Measurements from ENCODE around the gene RNU1-4.
"Not testable (repeated sequence)": the region's sequence is repeated elsewhere in the genome, so short reads cannot be mapped to it uniquely, and the experiment has no call there.

DNA sequence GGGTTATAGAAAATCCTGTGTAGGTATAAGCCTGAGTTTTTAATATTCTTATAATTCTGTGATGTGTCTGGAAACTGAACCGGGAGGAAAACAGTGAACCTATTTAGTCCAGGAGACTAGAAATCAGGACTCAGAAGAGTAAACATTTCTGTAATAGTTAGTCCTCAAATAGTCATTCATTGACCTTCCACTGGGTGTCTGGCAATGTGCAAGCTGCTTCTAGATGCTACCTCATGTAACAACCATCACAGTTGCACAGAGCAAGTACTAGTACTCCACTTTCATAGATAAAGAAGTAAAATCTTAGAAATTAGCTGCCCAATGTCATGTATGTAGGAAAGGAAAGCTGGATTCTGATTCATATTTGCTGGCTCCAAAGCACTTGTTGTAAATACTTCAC is 15.1 kb downstream of the RNU1-4 start:
- TF ChIP-seq, protein P1, sequence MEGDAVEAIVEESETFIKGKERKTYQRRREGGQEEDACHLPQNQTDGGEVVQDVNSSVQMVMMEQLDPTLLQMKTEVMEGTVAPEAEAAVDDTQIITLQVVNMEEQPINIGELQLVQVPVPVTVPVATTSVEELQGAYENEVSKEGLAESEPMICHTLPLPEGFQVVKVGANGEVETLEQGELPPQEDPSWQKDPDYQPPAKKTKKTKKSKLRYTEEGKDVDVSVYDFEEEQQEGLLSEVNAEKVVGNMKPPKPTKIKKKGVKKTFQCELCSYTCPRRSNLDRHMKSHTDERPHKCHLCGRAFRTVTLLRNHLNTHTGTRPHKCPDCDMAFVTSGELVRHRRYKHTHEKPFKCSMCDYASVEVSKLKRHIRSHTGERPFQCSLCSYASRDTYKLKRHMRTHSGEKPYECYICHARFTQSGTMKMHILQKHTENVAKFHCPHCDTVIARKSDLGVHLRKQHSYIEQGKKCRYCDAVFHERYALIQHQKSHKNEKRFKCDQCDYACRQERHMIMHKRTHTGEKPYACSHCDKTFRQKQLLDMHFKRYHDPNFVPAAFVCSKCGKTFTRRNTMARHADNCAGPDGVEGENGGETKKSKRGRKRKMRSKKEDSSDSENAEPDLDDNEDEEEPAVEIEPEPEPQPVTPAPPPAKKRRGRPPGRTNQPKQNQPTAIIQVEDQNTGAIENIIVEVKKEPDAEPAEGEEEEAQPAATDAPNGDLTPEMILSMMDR (IDR thresholded peaks at IDR 0.05), result not testable (repeated sequence)
- not testable (repeated sequence) for TF ChIP-seq POLR2AphosphoS5 (IDR thresholded peaks at IDR 0.05; ENCODE audit: insufficient read depth in 1 of 2, low read depth in 1 of 2); POLR2A (IDR thresholded peaks at IDR 0.05)
